ENCODE measurements around the gene NELL2. TPM values are rescaled to one million over a fixed set of nuclear protein-coding genes. Genes with fewer than 3 reads are reported as not detected.

The NELL2 gene
- total RNA-seq, 1 experiment from 2014 or later, result 596 TPM

- Histone ChIP-seq H3K36me3 (ENCODE audit: insufficient read depth, low read length, poor library complexity, severe bottlenecking) (peaks cover 43% of the 10 kb centered on the region), H3K27me3 (replicated peaks; ENCODE audit: insufficient read depth, low read depth, low read length, poor library complexity) (no peaks in the 10 kb centered on the region), H3K9me3 (ENCODE audit: low read depth, low read length, poor library complexity, severe bottlenecking) (no peaks in the 10 kb centered on the region), H3K4me3 (ENCODE audit: low read depth, low read length, poor library complexity, severe bottlenecking) (no peak overlapping the region), H3K27ac (ENCODE audit: low read depth, low read length, poor library complexity, severe bottlenecking) (no peak overlapping the region), H3K4me1 (ENCODE audit: insufficient read depth, low read length, poor library complexity, severe bottlenecking) (no peaks in the 10 kb centered on the region)
- no TSS peak for BruUV-seq (replicated peaks)
- ChIA-PET POLR2A (ENCODE audit: low non-redundant PET) (no interaction called here), CTCF (no interaction called here)
- DNase-seq (ENCODE audit: low spot score), result no peak
- intact Hi-C loops (cut with micrococcal nuclease; ENCODE audit: unreplicated experiment), result no loop called here
- no peak for TF ChIP-seq CTCF (conservative IDR thresholded peaks at IDR 0.05; ENCODE audit: low read depth, low read length)
- TF ChIP-seq EZH2 (IDR thresholded peaks at IDR 0.05; ENCODE audit: borderline replicate concordance, low read depth, low read length, poor library complexity, severe bottlenecking), result no peak
These were observed 356.2 kb downstream of the NELL2 start for GRCh38 chr12:44519931-44520330.

GRCh38 chr12:44511289-44511688, 364.8 kb downstream of the NELL2 start:
- no peak overlapping the region for H3K4me3 ChIP-seq (ENCODE audit: low read depth, low read length, poor library complexity, severe bottlenecking)
- H3K27me3 ChIP-seq (replicated peaks; ENCODE audit: insufficient read depth, low read depth, low read length, poor library complexity), result no peaks in the 10 kb centered on the region
- BruUV-seq (replicated peaks), result no TSS peak
- TF ChIP-seq CTCF (conservative IDR thresholded peaks at IDR 0.05; ENCODE audit: low read depth, low read length) (no peak), EZH2 (IDR thresholded peaks at IDR 0.05; ENCODE audit: borderline replicate concordance, low read depth, low read length, poor library complexity, severe bottlenecking) (no peak)
- H3K27ac ChIP-seq (ENCODE audit: low read depth, low read length, poor library complexity, severe bottlenecking), result peak overlapping the region; percentile 15
- peaks cover 55% of the 10 kb centered on the region for H3K4me1 ChIP-seq (ENCODE audit: insufficient read depth, low read length, poor library complexity, severe bottlenecking)
- intact Hi-C loops (cut with micrococcal nuclease; ENCODE audit: unreplicated experiment), result no loop called here
- H3K9me3 ChIP-seq (ENCODE audit: low read depth, low read length, poor library complexity, severe bottlenecking), result no peaks in the 10 kb centered on the region
- CTCF ChIA-PET, result interaction anchor here (0.6 kb wide), 1 partner anchor 612 kb away, joined by 3 read pairs; no protein-coding TSS in a partner anchor
- H3K36me3 ChIP-seq (ENCODE audit: insufficient read depth, low read length, poor library complexity, severe bottlenecking), result peaks cover 19% of the 10 kb centered on the region
- POLR2A ChIA-PET (ENCODE audit: low non-redundant PET), result no interaction called here
- no peak for DNase-seq (ENCODE audit: low spot score)

- Histone ChIP-seq H3K4me3 (ENCODE audit: low read depth, low read length, poor library complexity, severe bottlenecking) (no peak overlapping the region), H3K27me3 (replicated peaks; ENCODE audit: insufficient read depth, low read depth, low read length, poor library complexity) (no peaks in the 10 kb centered on the region), H3K4me1 (ENCODE audit: insufficient read depth, low read length, poor library complexity, severe bottlenecking) (peaks cover 56% of the 10 kb centered on the region), H3K27ac (ENCODE audit: low read depth, low read length, poor library complexity, severe bottlenecking) (no peak overlapping the region), H3K9me3 (ENCODE audit: low read depth, low read length, poor library complexity, severe bottlenecking) (no peaks in the 10 kb centered on the region), H3K36me3 (ENCODE audit: insufficient read depth, low read length, poor library complexity, severe bottlenecking) (peaks cover 19% of the 10 kb centered on the region)
- DNase-seq (ENCODE audit: low spot score), result peak; percentile 27
- intact Hi-C loops (cut with micrococcal nuclease; ENCODE audit: unreplicated experiment), result no loop called here
- ChIA-PET POLR2A (ENCODE audit: low non-redundant PET) (no interaction called here), CTCF (interaction anchor here (0.6 kb wide), 1 partner anchor 495 kb away, joined by 3 read pairs; no protein-coding TSS in a partner anchor)
- TF ChIP-seq EZH2 (IDR thresholded peaks at IDR 0.05; ENCODE audit: borderline replicate concordance, low read depth, low read length, poor library complexity, severe bottlenecking) (no peak), CTCF (conservative IDR thresholded peaks at IDR 0.05; ENCODE audit: low read depth, low read length) (peak; percentile 48)
- no TSS peak for BruUV-seq (replicated peaks)
These were observed 365.6 kb downstream of the NELL2 start for GRCh38 chr12:44510510-44510909.

Measured in A673 (cell line).